Suppressor macrophage treated with lipopolysaccharide for 4 hours (primary cell): ENCODE data around the gene AP4S1.
"Not testable (repeated sequence)": the region's sequence is repeated elsewhere in the genome, so short reads cannot be mapped to it uniquely, and the experiment has no call there.

Experiments used
- DNase-seq: peaks from one replicate; pipeline ENCODE4 v3.0.0-alpha.2; 2020

Gene AP4S1, protein sequence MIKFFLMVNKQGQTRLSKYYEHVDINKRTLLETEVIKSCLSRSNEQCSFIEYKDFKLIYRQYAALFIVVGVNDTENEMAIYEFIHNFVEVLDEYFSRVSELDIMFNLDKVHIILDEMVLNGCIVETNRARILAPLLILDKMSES

DNA sequence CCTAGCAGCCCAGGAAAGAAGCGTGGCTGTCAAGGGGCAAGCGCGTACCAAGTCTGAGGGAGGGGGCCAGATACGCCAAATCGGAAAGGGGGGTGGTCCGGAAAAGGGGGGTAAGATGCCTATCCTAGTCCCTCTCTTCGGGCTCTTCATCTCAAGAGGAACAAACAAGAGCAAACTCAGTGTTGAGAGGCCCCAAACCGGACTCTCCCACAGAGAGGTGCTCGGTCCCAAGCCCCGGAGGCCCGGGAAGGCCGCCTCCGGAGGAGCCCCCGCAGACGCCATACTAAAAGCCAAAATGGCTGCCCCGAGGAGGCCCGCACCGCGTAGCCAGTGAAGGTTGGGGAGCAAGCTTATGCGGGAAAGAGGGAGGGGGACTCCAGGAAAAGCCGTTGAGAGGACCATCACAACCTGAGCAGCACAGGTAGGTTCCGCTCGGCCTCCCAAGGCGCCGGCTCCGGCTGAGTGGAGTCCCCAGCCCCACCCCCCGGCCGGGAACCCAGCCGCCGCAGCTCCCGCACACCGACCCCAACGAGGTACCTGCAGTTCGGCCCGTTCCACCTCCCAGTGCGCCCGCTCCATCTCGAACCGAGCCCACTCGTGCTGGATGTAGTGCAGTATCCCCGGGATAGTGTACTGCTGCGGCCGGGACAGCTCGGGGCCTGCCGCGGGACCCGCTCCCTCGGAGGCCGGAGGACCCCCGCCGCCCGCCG is at the start of gene AP4S1:
Gene AP4S1, plus strand, starts transcription at position 283 of the 710 bp plus-strand sequence. CDS start 40,548 bp downstream, outside the sequence.
- peak; percentile 44 for DNase-seq

- no peak for DNase-seq
Observed at GRCh38 chr14:30977752-30978151, 47.7 kb upstream of the AP4S1 start.

- DNase-seq, result peak; percentile 84
Observed at GRCh38 chr14:30980106-30980704, 45.2 kb upstream of the AP4S1 start.

GRCh38 chr14:30980980-30981379 is 44.5 kb upstream of the AP4S1 start:
- DNase-seq, result no peak

- no peak for DNase-seq
Observed at GRCh38 chr14:30982533-30982932, 42.9 kb upstream of the AP4S1 start.

- DNase-seq, result no peak
Observed at GRCh38 chr14:30983858-30984257, 41.6 kb upstream of the AP4S1 start.

- DNase-seq, result no peak
Observed at GRCh38 chr14:30985796-30986195, 39.7 kb upstream of the AP4S1 start.

DNA sequence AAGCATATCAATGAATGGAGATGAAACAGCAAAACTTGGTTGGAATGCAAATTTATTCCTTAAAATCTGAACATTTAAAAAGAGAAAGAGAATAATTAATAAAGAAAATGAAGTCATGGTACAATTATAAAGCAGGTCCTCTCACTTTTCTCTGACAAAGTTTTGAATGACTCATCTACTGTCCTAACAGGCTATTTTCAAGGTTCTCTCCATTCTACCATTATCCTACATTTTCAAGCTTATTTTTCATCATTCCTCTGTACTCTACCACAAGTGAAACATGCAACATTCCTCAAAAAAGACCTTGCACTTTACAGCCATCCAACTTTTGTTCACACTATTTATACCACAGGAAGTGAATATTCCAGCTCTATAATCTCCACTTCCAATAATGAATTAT is 36.9 kb upstream of the AP4S1 start:
- no peak for DNase-seq

DNA sequence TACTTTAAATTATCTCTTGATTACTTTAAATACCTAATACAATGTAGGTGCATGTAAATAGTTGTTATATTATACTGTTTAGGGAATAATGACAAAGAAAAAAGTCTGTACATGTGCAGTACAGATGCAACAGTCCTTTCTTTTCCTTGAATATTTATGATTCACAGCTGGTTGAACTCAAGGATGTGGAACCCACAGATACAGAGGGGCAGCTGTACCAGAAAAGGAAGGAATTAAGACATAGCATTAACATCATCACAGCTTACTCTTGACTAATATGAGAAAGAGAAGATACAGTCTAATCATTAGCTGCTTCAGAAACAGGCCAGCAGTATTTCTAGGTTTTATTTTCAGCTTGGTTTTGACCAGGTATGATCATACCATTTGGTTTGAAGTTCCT is 34.7 kb upstream of the AP4S1 start:
- DNase-seq, result peak; percentile 59

- DNase-seq, result peak; percentile 16
Observed at GRCh38 chr14:30991408-30991807, 34.0 kb upstream of the AP4S1 start.

GRCh38 chr14:30993071-30993470 is 32.4 kb upstream of the AP4S1 start:
- no peak for DNase-seq

DNA sequence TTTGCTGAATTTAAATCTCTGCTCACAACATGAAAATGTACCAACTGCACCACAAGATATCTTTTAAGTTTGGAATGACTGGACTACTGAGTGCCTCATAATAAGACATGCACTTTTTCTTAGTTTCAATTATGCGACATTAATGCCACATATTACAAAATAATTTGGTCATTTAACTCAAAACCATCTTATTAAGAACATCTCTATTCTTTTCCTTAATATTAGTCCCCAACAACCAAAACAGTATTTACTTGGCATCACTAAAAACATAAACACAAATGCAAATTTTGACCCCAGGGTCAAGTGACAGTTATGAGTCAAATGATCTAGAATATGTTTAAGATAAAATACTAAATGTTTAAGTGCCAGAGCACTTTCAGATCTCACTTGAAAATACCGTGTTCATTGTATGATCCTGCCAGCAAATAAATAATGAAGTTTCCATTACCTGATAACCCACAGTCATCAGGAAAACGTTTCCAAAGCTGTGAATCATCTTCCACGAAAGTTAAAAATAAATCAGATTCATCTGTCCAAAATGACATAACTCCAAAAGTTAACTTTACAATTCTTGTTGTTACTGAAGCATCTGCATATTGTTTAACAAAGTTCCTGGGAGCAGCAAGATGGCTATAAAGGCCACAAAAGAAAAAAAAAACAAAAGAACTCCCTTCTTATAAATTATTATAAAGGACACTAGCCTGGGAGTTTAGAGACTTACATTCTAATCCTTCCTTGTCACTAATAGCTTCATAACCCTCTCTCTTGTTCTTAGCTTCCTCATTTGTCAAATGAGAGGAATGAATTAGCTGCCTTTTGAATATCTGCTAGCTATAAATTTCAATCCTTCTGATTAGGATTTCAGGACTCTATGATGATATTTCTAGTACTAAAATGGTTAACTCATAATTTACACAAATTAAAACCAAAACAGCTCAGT is 30.5 kb upstream of the AP4S1 start:
- DNase-seq, result peak; percentile 65

GRCh38 chr14:30995689-30996088 is 29.8 kb upstream of the AP4S1 start:
- no peak for DNase-seq

DNA sequence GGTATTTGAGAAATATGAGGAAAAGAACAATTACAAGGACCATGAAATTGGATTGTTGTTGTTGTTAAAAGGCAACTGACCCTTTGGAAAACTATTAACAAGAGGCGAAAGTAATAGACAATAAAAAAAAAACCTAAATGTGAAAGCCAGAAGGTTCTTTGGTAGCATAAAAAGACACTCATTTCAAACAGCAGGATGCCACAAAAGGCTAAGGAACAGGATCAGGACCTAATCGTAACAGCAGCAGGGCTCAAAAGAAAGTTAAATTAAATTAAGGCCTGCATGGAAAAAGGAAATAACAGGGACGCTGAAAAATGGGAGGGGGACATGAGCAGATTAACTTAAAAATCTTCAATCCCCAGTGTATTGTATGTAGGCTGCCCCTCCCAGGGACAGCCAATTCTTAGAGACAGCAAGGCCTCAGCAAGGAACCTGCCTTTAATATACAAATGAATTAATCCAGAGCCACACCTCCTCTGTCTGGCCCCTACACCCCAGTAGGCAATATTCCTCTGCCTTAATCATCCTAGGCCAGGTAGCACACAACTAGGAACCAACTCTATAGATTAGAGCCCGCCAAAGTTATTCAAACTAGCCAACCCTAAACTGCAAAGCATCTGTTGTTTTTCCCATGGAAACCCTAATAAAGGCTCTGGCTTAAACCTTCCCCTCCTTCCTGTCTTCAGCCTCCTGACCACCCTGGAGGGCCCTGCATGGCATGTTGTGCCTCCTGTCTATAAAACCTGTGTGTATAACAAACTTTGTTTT is 28.4 kb upstream of the AP4S1 start:
- DNase-seq, result no peak

- DNase-seq, result no peak
Observed at GRCh38 chr14:30998100-30998706, 27.2 kb upstream of the AP4S1 start.

DNA sequence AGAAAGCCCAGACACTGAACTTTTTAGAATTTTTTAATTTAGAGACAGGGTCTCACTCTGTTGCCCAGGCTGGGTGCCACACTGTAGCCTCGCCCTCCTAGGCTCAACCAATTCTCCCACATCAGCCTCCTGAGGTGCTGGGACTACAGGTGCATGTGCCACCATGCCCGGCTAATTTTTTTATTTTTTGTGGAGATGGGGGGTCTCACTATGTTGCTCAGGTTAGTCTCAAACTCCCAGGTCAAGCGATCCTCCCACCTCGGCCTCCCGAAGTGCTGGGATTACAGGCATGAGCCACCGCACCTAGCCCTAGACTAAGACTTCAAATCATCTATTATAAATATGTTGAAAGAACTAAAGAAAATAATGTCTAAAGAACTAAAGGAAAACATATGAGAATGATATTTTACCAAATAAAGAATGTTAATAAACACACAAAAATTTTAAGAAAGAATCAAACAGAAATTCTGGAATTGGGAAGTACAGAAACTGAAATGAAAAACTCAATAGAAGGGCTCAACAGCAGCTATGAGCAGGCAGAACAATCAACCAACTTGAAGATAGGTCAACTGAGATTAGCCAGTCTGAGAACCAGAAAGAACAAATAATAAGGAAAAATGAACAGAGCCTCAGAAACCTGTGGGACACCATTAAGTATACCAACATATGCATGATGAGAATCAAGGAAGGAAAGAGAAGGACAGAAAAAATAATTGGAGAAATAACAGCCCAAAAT is 26.2 kb upstream of the AP4S1 start:
- no peak for DNase-seq

GRCh38 chr14:31000629-31001338 is 24.7 kb upstream of the AP4S1 start:
- no peak for DNase-seq

GRCh38 chr14:31001339-31001658 is 24.1 kb upstream of the AP4S1 start:
- DNase-seq, result no peak

DNA sequence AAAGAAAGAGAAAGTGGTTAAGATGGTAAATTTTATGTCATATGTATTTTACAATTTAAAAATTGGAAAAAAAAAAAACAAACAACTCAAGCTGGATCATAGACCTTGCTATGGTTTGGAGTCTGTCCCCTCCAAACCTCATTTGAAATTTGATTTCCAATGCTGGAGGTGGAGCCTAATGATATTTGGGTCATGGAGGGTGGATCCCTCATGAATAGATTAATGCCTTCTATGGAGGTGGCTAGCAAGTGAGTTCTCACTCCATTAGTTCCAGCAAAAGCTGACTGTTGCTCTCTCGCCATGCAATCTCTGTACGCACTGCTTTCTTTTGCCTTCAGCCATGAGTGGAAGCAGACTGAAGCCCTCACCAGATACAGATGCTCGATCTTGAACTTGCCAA is 22.2 kb upstream of the AP4S1 start:
- no peak for DNase-seq

DNA sequence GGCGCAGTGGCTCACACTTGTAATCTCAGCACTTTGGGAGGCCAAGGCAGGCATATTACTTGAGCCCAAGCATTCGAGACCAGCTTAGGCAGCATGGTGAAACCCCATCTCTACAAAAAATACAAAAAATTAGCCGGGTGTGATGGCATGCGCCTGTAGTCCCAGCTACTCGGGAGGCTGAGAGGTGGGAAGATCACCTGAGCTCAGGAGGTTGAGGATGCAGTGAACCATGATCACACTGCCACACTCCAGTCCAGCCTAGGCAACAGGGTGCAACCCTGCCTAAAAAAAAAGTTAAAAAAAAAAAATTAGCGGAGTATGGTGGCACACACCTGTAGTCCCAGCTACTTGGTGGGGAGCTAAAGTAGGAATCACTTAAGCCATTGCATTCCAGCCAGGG is 21.4 kb upstream of the AP4S1 start:
- DNase-seq, result not testable (repeated sequence)

GRCh38 chr14:31006703-31007102 is 18.7 kb upstream of the AP4S1 start:
- no peak for DNase-seq
